ENCODE measurements around the gene PIEZO1. TPM values are rescaled to one million over a fixed set of nuclear protein-coding genes. Genes with fewer than 3 reads are reported as not detected.

PIEZO1 gene
- total RNA-seq, 1 experiment from 2014 or later, result 71.1 TPM

- no peak for DNase-seq
- Histone ChIP-seq H4K20me1 (ENCODE audit: control insufficient read depth, insufficient read depth, insufficient read length) (no peaks in the 10 kb centered on the region), H4K91ac (ENCODE audit: insufficient read length, low read depth, low read length) (no peak overlapping the region), H3K23ac (ENCODE audit: insufficient read length, low read depth, low read length) (no peak overlapping the region), H3K4me1 (ENCODE audit: insufficient read depth, low read length) (no peaks in the 10 kb centered on the region), H3K18ac (ENCODE audit: insufficient read length, low read depth, low read length) (no peak overlapping the region), H3K4me2 (ENCODE audit: insufficient read depth, insufficient read length, low read length) (no peak overlapping the region), H3K27me3 (ENCODE audit: insufficient read depth, low read length) (no peaks in the 10 kb centered on the region), H3K79me2 (ENCODE audit: insufficient read depth, low read length) (no peaks in the 10 kb centered on the region), H2BK12ac (ENCODE audit: insufficient read length, low read depth, low read length) (no peak overlapping the region), H2BK120ac (ENCODE audit: low read depth, low read length, poor library complexity, severe bottlenecking) (no peak overlapping the region), H3K27ac (ENCODE audit: insufficient read length, low read depth, low read length) (no peak overlapping the region), H3K9ac (ENCODE audit: extremely low read depth, insufficient read length, low read length) (no peak overlapping the region), H2BK5ac (ENCODE audit: insufficient read length, low read length) (no peak overlapping the region), H2BK15ac (ENCODE audit: low read depth, low read length) (no peak overlapping the region), H3K79me1 (ENCODE audit: insufficient read depth, low read depth, low read length, poor library complexity, severe bottlenecking) (no peaks in the 10 kb centered on the region), H3K56ac (ENCODE audit: insufficient read length, low read depth, low read length) (no peak overlapping the region), H3K23me2 (ENCODE audit: insufficient read length, low read depth, low read length, poor library complexity, severe bottlenecking) (no peaks in the 10 kb centered on the region), H3K14ac (ENCODE audit: insufficient read depth, low read length) (no peak overlapping the region), H2AFZ (ENCODE audit: low read length) (no peak overlapping the region), H3T11ph (ENCODE audit: low read length) (no peak overlapping the region), H3K4ac (ENCODE audit: low read depth, low read length) (no peak overlapping the region), H4K8ac (replicated peaks; ENCODE audit: insufficient read length, low read depth, low read length) (no peak overlapping the region), H2AK5ac (ENCODE audit: insufficient read length, low read length) (no peak overlapping the region), H4K5ac (ENCODE audit: insufficient read length, low read depth, low read length) (no peak overlapping the region), H2BK20ac (ENCODE audit: low read depth, low read length, poor library complexity, severe bottlenecking) (no peak overlapping the region), H3K9me3 (ENCODE audit: control insufficient read depth, low read depth, low read length) (no peaks in the 10 kb centered on the region)
- peaks cover 0 to 20% of the 10 kb centered on the region in 2 experiments; a peak in 2 of 4 replicates for H3K4me1 Mint-ChIP-seq
- no peaks in the 10 kb centered on the region for H3K9me3 Mint-ChIP-seq
- no peaks in the 10 kb centered on the region for H3K36me3 Mint-ChIP-seq (ENCODE audit: insufficient read depth in 1 of 3, low read depth in 3 of 3)
- no CpG with 5 or more reads among the region's 17 CpGs for WGBS (ENCODE audit: extremely low coverage, insufficient read length, low lambda C conversion rate)
- TF ChIP-seq CTCF (conservative IDR thresholded peaks at IDR 0.05), result no peak
- H3K27me3 Mint-ChIP-seq (ENCODE audit: low read depth), result no peaks in the 10 kb centered on the region
- no peak overlapping the region; a peak in 2 of 7 replicates for H3K27ac Mint-ChIP-seq
- H3K4me3 Mint-ChIP-seq, result no peak overlapping the region; a peak in 1 of 5 replicates
These were observed 38.5 kb downstream of the PIEZO1 start for GRCh38 chr16:88746506-88746905.
